MM.1S (cell line): ENCODE data around the gene DNAJC3.

Experiments used
- CTCF ChIP-seq: fragments of 300-600 bp; sonication (generic); IDR thresholded peaks from 2 replicates; pipeline ENCODE4 v1.5.1; 2016; ENCODE audit warnings: antibody characterized with exemption, low read length, mixed read lengths
- EZH2 ChIP-seq: fragments of 300-600 bp; sonication (generic); optimal IDR thresholded peaks from 2 replicates; pipeline ENCODE3; 2017; ENCODE audit warnings: low read depth, mild to moderate bottlenecking, antibody characterized with exemption, low read length, mixed read lengths

GRCh38 chr13:95781016-95781415 is 104.1 kb downstream of the DNAJC3 start:
- TF ChIP-seq CTCF, result no peak
- TF ChIP-seq EZH2, result no peak
